Liver (tissue), 9 donors: ENCODE results near the gene DYNLT3. TPM values are rescaled to one million over a fixed set of nuclear protein-coding genes. Genes with fewer than 3 reads are reported as not detected.
A peak's percentile ranks its signal among the peaks of the same experiment; 100 is the strongest.

Experiments
- DNase-seq: peaks from one replicate; pipeline ENCODE4 v3.0.0-alpha.2; 2017; ENCODE audit warnings: low spot score
- H3K27ac ChIP-seq, 2 donors: one replicate each; pipeline ENCODE4 v1.7.0; 2013; ENCODE audit warnings: inconsistent platforms in 2 of 2, low read length in 2 of 2, control low read depth in 1 of 2, low read depth in 1 of 2, mild to moderate bottlenecking in 1 of 2
- H3K27me3 ChIP-seq, 4 donors: one replicate each; pipeline versions ENCODE4 v1.6.1 to v1.7.0; 2013; ENCODE audit warnings: low read length in 3 of 4, inconsistent platforms in 1 of 4, mild to moderate bottlenecking in 1 of 4, moderate library complexity in 1 of 4; ENCODE audit not compliant: control insufficient read depth in 4 of 4, insufficient read depth in 4 of 4
- H3K36me3 ChIP-seq, 4 donors: one replicate each; pipeline versions ENCODE4 v1.6.1 to v1.7.0; 2013; ENCODE audit warnings: low read length in 3 of 4, mild to moderate bottlenecking in 3 of 4, low read depth in 1 of 4, moderate library complexity in 1 of 4; ENCODE audit not compliant: control insufficient read depth in 4 of 4, insufficient read depth in 3 of 4
- H3K4me1 ChIP-seq, 4 donors: one replicate each; pipeline versions ENCODE4 v1.6.1 to v1.7.0; 2013; ENCODE audit warnings: low read length in 3 of 4, mild to moderate bottlenecking in 3 of 4, moderate library complexity in 1 of 4; ENCODE audit not compliant: control insufficient read depth in 4 of 4, insufficient read depth in 4 of 4
- H3K4me3 ChIP-seq, 3 donors: one replicate each; pipeline versions ENCODE4 v1.6.1 to v1.7.0; 2013; ENCODE audit warnings: low read length in 3 of 3, control low read depth in 1 of 3, low read depth in 1 of 3, mild to moderate bottlenecking in 1 of 3
- H3K9ac ChIP-seq, 2 donors: one replicate each; pipeline ENCODE4 v1.7.0; 2013; ENCODE audit warnings: low read length in 2 of 2, mild to moderate bottlenecking in 2 of 2, moderate library complexity in 2 of 2, control low read depth in 1 of 2, low read depth in 1 of 2
- H3K9me3 ChIP-seq, 4 donors: one replicate each; pipeline versions ENCODE4 v1.6.1 to v1.7.0; 2013; ENCODE audit warnings: low read length in 3 of 4; ENCODE audit not compliant: control insufficient read depth in 4 of 4
- ATF3 ChIP-seq: IDR thresholded peaks from 2 replicates; pipeline ENCODE4 v1.6.1; 2016; ENCODE audit warnings: antibody characterized with exemption
- CTCF ChIP-seq: fragments of 150-350 bp; IDR thresholded peaks from 2 replicates; pipeline ENCODE4 v1.5.1; 2017; ENCODE audit warnings: improper control_type of control experiment, low read depth, low read length; ENCODE audit not compliant: missing input control
- EGR1 ChIP-seq, 2 donors: IDR thresholded peaks; 2 replicates each; pipeline ENCODE4 v1.6.1; 2016 to 2018; ENCODE audit warnings: antibody characterized with exemption in 2 of 2, low read depth in 2 of 2
- FOXA1 ChIP-seq: IDR thresholded peaks from 2 replicates; pipeline ENCODE4 v1.6.1; 2016; ENCODE audit warnings: antibody characterized with exemption
- FOXA2 ChIP-seq: IDR thresholded peaks from 2 replicates; pipeline ENCODE4 v1.6.1; 2016; ENCODE audit warnings: antibody characterized with exemption
- GABPA ChIP-seq, 2 donors: IDR thresholded peaks in 1 of 2; conservative IDR thresholded peaks in 1 of 2; 2 replicates each; pipeline ENCODE4 v1.6.1; 2016; ENCODE audit warnings: antibody characterized with exemption in 2 of 2, mild to moderate bottlenecking in 1 of 2, moderate library complexity in 1 of 2
- HNF4G ChIP-seq: IDR thresholded peaks from 2 replicates; pipeline ENCODE4 v1.6.1; 2016; ENCODE audit warnings: antibody characterized with exemption
- NR2F2 ChIP-seq: IDR thresholded peaks from 2 replicates; pipeline ENCODE4 v1.6.1; 2016; ENCODE audit warnings: antibody characterized with exemption
- RAD21 ChIP-seq, 2 donors: IDR thresholded peaks; 2 replicates each; pipeline ENCODE4 v1.6.1; 2016; ENCODE audit warnings: antibody characterized with exemption in 2 of 2, mild to moderate bottlenecking in 2 of 2
- REST ChIP-seq: IDR thresholded peaks from 2 replicates; pipeline ENCODE4 v1.6.1; 2016; ENCODE audit warnings: antibody characterized with exemption, mild to moderate bottlenecking
- RXRA ChIP-seq, 2 donors: IDR thresholded peaks; 2 replicates each; pipeline ENCODE4 v1.6.1; 2017 to 2018; ENCODE audit warnings: antibody characterized with exemption in 2 of 2, mild to moderate bottlenecking in 1 of 2
- SP1 ChIP-seq: IDR thresholded peaks from 2 replicates; pipeline ENCODE4 v1.6.1; 2018; ENCODE audit warnings: antibody characterized with exemption, mild to moderate bottlenecking
- TAF1 ChIP-seq: conservative IDR thresholded peaks from 2 replicates; pipeline ENCODE4 v1.6.1; 2016; ENCODE audit warnings: antibody characterized with exemption, mild to moderate bottlenecking
- YY1 ChIP-seq: IDR thresholded peaks from 2 replicates; pipeline ENCODE4 v1.6.1; 2016; ENCODE audit warnings: antibody characterized with exemption, mild to moderate bottlenecking
- ZBTB33 ChIP-seq: IDR thresholded peaks from 2 replicates; pipeline ENCODE4 v1.6.1; 2016; ENCODE audit warnings: antibody characterized with exemption
- WGBS: extraction: QIAGEN DNeasy Blood & Tissue Kit; methylation state at CpG from one replicate; pipeline ENCODE4 v1.1.7; 2013; 5-methylcytosine and 5-hydroxymethylcytosine counted together
- polyA plus RNA-seq, 2 donors: library from polyadenylated mRNA; stranded (reverse) in 1 of 2; unstranded in 1 of 2; fragments of 200-250 nt in 1 of 2; fragments of >200 nt in 1 of 2; fragmentation: Nextera tagmentation in 1 of 2; extraction: Ambion mirVana in 1 of 2; gene quantifications; one replicate each; pipeline versions ENCODE4 v1.2.1 to v1.2.3, GENCODE V29; 2013 to 2015
- total RNA-seq, 2 donors: library from RNA; depleted of rRNA; stranded (reverse); fragments of >200 nt; gene quantifications; one replicate each; pipeline ENCODE4 v1.2.3, GENCODE V29; 2014
- donor health status: healthy.
- donor health status: healthy.
- donor health status: healthy.
- donor health status: healthy.
- donor health status: healthy.

DYNLT3 gene
- total and polyA plus RNA-seq, 4 donors: 9.5 to 20.7 (median 13.4) TPM

GRCh38 chrX:37846558-37846933 lies 825 bp downstream of the DYNLT3 start:
- Histone ChIP-seq H3K27me3 (no peaks in the 10 kb centered on the region), H3K9me3 (no peaks in the 10 kb centered on the region), H3K4me1 (peaks cover 0 to 2% (median 0%) of the 10 kb centered on the region in 4 donors), H3K9ac (no peak overlapping the region), H3K27ac (peak overlapping the region; percentile 84 to 92), H3K4me3 (peak overlapping the region in 2 of 3 donors; percentile 67 to 80), H3K36me3 (no peaks in the 10 kb centered on the region)
- 53% methylated on average over 1 of the region's 1 CpG for WGBS
- no peak for TF ChIP-seq ATF3
- TF ChIP-seq RAD21 (IDR thresholded peaks at IDR 0.05): no peak
- DNase-seq: no peak

GRCh38 chrX:37846141-37846540 lies 1.2 kb downstream of the DYNLT3 start:
- H3K4me3 ChIP-seq: no peak overlapping the region
- no peak overlapping the region for H3K9ac ChIP-seq
- no peaks in the 10 kb centered on the region for H3K27me3 ChIP-seq
- no peaks in the 10 kb centered on the region for H3K9me3 ChIP-seq
- H3K27ac ChIP-seq: peak overlapping the region in 1 of 2 donors; percentile 33
- DNase-seq: no peak
- 90% methylated on average over 3 of the region's 3 CpGs for WGBS
- TF ChIP-seq CTCF (no peak), FOXA1 (no peak), REST (no peak), GABPA (IDR thresholded peaks at IDR 0.05 in 1 of 2, conservative IDR thresholded peaks at IDR 0.05 in 1 of 2) (no peak), RXRA (IDR thresholded peaks at IDR 0.05) (no peak), HNF4G (no peak), ATF3 (no peak), RAD21 (IDR thresholded peaks at IDR 0.05) (no peak), NR2F2 (no peak), ZBTB33 (no peak), EGR1 (IDR thresholded peaks at IDR 0.05; ENCODE audit: low read depth in 2 of 2) (no peak), YY1 (no peak), TAF1 (no peak), SP1 (no peak), FOXA2 (no peak)
- H3K4me1 ChIP-seq: peaks cover 0 to 2% (median 0%) of the 10 kb centered on the region in 4 donors
- no peaks in the 10 kb centered on the region for H3K36me3 ChIP-seq
